OCI-LY1 (cell line): Measurements from ENCODE around the gene XRCC4.

ENCODE experiments used
- H2AFZ ChIP-seq: fragments of 200-600 bp; sonication (generic), shearing (Covaris generic); 2 replicates; pipeline ENCODE4 v1.6.0; 2014; ENCODE audit warnings: antibody characterized with exemption, mild to moderate bottlenecking, low read length
- H3F3A ChIP-seq: fragments of 200-600 bp; sonication (generic), shearing (Covaris generic); 2 replicates; pipeline ENCODE4 v1.6.0; 2014; ENCODE audit warnings: mild to moderate bottlenecking, antibody characterized with exemption, low read length, moderate library complexity; ENCODE audit not compliant: insufficient read depth
- H3K27ac ChIP-seq: fragments of 200-600 bp; sonication (generic); 2 replicates; pipeline ENCODE4 v1.5.1; 2014; ENCODE audit warnings: low read length, mixed run types, mild to moderate bottlenecking, low read depth; ENCODE audit not compliant: poor library complexity, severe bottlenecking
- H3K27me3 ChIP-seq: fragments of 200-600 bp; sonication (generic); 2 replicates; pipeline ENCODE4 v1.6.0; 2014; ENCODE audit warnings: antibody characterized with exemption, mild to moderate bottlenecking, low read length, moderate library complexity; ENCODE audit not compliant: insufficient read depth
- H3K36me3 ChIP-seq: fragments of 200-600 bp; sonication (generic); 2 replicates; pipeline ENCODE4 v1.6.1; 2014; ENCODE audit warnings: mild to moderate bottlenecking, antibody characterized with exemption, low read length, moderate library complexity, mixed read lengths; ENCODE audit not compliant: insufficient read depth
- H3K4me1 ChIP-seq: fragments of 200-600 bp; sonication (generic); 2 replicates; pipeline ENCODE4 v1.5.1; 2014; ENCODE audit warnings: mild to moderate bottlenecking, low read length, moderate library complexity; ENCODE audit not compliant: insufficient read depth, severe bottlenecking
- H3K4me2 ChIP-seq: fragments of 200-600 bp; sonication (generic), shearing (Covaris generic); 2 replicates; pipeline ENCODE4 v1.6.1; 2014; ENCODE audit warnings: low read length
- H3K4me3 ChIP-seq: fragments of 200-600 bp; sonication (generic); 2 replicates; pipeline ENCODE4 v1.5.1; 2014; ENCODE audit warnings: low read length, low read depth, mild to moderate bottlenecking, mixed read lengths; ENCODE audit not compliant: poor library complexity, severe bottlenecking
- H3K79me2 ChIP-seq: fragments of 200-600 bp; shearing (Covaris generic); 2 replicates; pipeline ENCODE4 v1.6.1; 2016; ENCODE audit warnings: mixed run types, low read length, mixed read lengths; ENCODE audit not compliant: insufficient read depth
- H3K9ac ChIP-seq: fragments of 200-600 bp; sonication (generic), shearing (Covaris generic); 2 replicates; pipeline ENCODE4 v1.6.1; 2014; ENCODE audit warnings: mild to moderate bottlenecking, low read length, mixed read lengths
- H3K9me2 ChIP-seq: fragments of 200-600 bp; sonication (generic), shearing (Covaris generic); 2 replicates; pipeline ENCODE4 v1.6.1; 2014; ENCODE audit warnings: low read depth, mild to moderate bottlenecking, low read length, mixed read lengths
- H3K9me3 ChIP-seq: fragments of 200-600 bp; shearing (Covaris generic); 2 replicates; pipeline ENCODE4 v1.6.1; 2014; ENCODE audit warnings: low read length, mixed read lengths
- H4K20me1 ChIP-seq: fragments of 200-600 bp; sonication (generic), shearing (Covaris generic); 2 replicates; pipeline ENCODE4 v1.6.0; 2016; ENCODE audit warnings: mild to moderate bottlenecking, low read length; ENCODE audit not compliant: insufficient read depth
- CTCF ChIP-seq: fragments of 200-600 bp; sonication (generic), shearing (Covaris generic); IDR thresholded peaks from 2 replicates; pipeline ENCODE4 v1.5.1; 2017; ENCODE audit warnings: mild to moderate bottlenecking, antibody characterized with exemption, low read length, moderate library complexity, mixed read lengths
- EZH2 ChIP-seq: fragments of 200-600 bp; sonication (generic), shearing (Covaris generic); IDR thresholded peaks from 2 replicates; pipeline ENCODE4 v1.8.0; 2017; ENCODE audit warnings: borderline replicate concordance, mixed run types, mild to moderate bottlenecking, antibody characterized with exemption, low read length, moderate library complexity, mixed read lengths

XRCC4 gene

DNA sequence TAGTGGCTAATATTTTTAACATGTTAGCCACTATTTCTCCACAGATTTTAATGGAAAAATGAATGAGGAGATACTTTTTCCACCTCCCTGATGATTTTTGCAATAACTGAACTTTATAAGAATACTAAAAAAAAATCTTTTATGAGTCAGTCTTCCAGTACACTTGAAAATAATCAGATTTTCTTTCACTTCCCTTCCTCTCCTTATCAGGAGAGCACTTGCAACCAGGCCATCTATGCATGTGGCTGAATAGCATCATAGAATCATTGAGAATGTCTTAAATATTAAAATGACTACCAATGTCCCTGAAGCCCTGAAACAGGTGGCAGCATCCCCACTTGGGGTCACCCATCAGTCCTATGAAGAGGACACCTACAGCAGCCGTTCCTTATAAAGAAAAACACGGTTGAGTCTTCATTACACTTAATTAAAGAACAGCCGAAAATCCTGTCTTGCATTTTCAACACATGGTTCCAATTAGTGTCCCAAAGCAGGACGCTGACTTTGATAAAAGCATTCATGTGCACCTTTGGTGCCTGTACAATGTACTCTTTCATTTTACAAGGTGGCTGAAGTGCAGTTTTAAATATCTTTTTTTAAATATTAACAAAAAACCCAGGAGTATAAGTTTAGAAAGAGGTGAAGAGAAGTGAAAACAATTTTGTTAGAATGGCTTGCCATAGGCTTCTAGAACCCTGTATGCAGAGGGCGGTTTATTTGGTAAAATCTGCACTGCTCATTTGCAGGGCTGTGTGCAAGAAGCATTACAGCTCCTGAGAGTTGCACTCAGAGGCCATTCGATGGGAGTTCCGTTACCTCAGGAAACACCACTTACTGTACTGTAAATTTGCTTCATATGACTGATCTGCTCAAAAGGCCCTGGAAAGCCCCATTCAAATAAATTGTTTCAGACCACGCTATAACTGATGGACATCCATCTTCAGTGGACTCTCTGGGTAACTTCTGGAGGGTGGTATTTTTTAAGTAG lies 287.3 kb downstream of the XRCC4 start:
- H3K27me3 ChIP-seq = no peaks in the 10 kb centered on the region
- H4K20me1 ChIP-seq = no peaks in the 10 kb centered on the region
- H3K27ac ChIP-seq = no peak overlapping the region
- no peaks in the 10 kb centered on the region for H3K9me3 ChIP-seq
- H3K4me1 ChIP-seq = no peaks in the 10 kb centered on the region
- H3K79me2 ChIP-seq = no peaks in the 10 kb centered on the region
- H3K4me3 ChIP-seq = no peak overlapping the region
- TF ChIP-seq CTCF (no peak), EZH2 (no peak)
- H3K9ac ChIP-seq = no peak overlapping the region
- H3F3A ChIP-seq = no peaks in the 10 kb centered on the region
- H3K9me2 ChIP-seq = no peaks in the 10 kb centered on the region
- H3K36me3 ChIP-seq = no peaks in the 10 kb centered on the region
- H3K4me2 ChIP-seq = no peak overlapping the region
- no peak overlapping the region for H2AFZ ChIP-seq

DNA sequence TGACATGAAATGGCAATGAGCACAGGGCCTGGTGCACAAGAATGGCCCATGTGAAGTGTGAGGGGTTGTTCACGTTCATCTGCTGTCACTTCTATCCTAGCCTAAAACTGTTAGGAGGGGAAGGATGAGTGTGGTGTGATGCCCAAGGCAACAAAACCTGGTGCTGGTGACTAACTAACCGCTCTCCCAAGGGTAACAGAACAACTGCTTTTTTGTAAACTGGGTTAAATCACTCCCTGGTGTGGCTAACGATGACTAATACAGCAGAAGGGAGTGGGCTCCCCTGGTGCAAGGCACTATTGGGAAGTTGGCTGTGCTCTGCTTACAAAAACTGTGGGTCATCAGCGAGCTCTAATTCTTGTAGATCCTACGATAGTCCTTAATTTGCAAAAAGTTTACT lies 291.0 kb downstream of the XRCC4 start:
- Histone ChIP-seq H3K4me3 (no peak overlapping the region), H3K79me2 (no peaks in the 10 kb centered on the region), H3K9ac (no peak overlapping the region), H3F3A (no peaks in the 10 kb centered on the region), H3K4me2 (no peak overlapping the region), H3K27me3 (no peaks in the 10 kb centered on the region), H3K9me2 (no peaks in the 10 kb centered on the region), H4K20me1 (no peaks in the 10 kb centered on the region), H3K27ac (no peak overlapping the region), H3K9me3 (no peaks in the 10 kb centered on the region), H3K36me3 (no peaks in the 10 kb centered on the region), H2AFZ (no peak overlapping the region), H3K4me1 (no peaks in the 10 kb centered on the region)
- no peak for TF ChIP-seq CTCF

- Histone ChIP-seq H3K27ac (no peak overlapping the region), H3K27me3 (no peaks in the 10 kb centered on the region), H3K9ac (no peak overlapping the region), H3F3A (no peaks in the 10 kb centered on the region), H3K9me2 (no peaks in the 10 kb centered on the region), H3K36me3 (no peaks in the 10 kb centered on the region), H2AFZ (no peak overlapping the region), H3K4me2 (no peak overlapping the region), H3K9me3 (no peaks in the 10 kb centered on the region), H3K4me3 (no peak overlapping the region), H3K4me1 (no peaks in the 10 kb centered on the region), H3K79me2 (no peaks in the 10 kb centered on the region), H4K20me1 (no peaks in the 10 kb centered on the region)
- TF ChIP-seq EZH2 (no peak), CTCF (no peak)
These were observed 291.5 kb downstream of the XRCC4 start for GRCh38 chr5:83368835-83369234.
